H9 (cell line): ENCODE data around the gene RAD50. TPM values are rescaled to one million over a fixed set of nuclear protein-coding genes. Genes with fewer than 3 reads are reported as not detected.
A peak's percentile ranks its signal among the peaks of the same experiment; 100 is the strongest.

Experiments used
- DNase-seq: peaks from one replicate; pipeline ENCODE4 v3.0.0-alpha.2; 2017
- H2AFZ ChIP-seq: one replicate; pipeline ENCODE4 v1.6.1; 2013; ENCODE audit warnings: mild to moderate bottlenecking, low read length, control low read depth, moderate library complexity
- H2AK5ac ChIP-seq: 2 replicates; pipeline ENCODE4 v1.6.1; 2013; ENCODE audit warnings: low read length, control low read depth, mixed read lengths; ENCODE audit not compliant: insufficient read length
- H2BK120ac ChIP-seq: one replicate; pipeline ENCODE4 v1.6.1; 2013; ENCODE audit warnings: low read depth, mild to moderate bottlenecking, low read length, control low read depth, inconsistent platforms; ENCODE audit not compliant: poor library complexity, severe bottlenecking
- H2BK12ac ChIP-seq: 2 replicates; pipeline ENCODE4 v1.6.1; 2013; ENCODE audit warnings: low read length, control low read depth, mixed read lengths, low read depth; ENCODE audit not compliant: insufficient read length
- H2BK15ac ChIP-seq: 2 replicates; pipeline ENCODE4 v1.6.1; 2013; ENCODE audit warnings: low read depth, low read length, control low read depth
- H2BK20ac ChIP-seq: one replicate; pipeline ENCODE4 v1.6.1; 2013; ENCODE audit warnings: low read depth, mild to moderate bottlenecking, low read length, control low read depth, inconsistent platforms; ENCODE audit not compliant: poor library complexity, severe bottlenecking
- H2BK5ac ChIP-seq: 2 replicates; pipeline ENCODE4 v1.6.1; 2013; ENCODE audit warnings: low read length, control low read depth, mixed read lengths; ENCODE audit not compliant: insufficient read length
- H3K14ac ChIP-seq: 2 replicates; pipeline ENCODE4 v1.6.1; 2013; ENCODE audit warnings: low read length, control low read depth; ENCODE audit not compliant: insufficient read depth
- H3K18ac ChIP-seq: 2 replicates; pipeline ENCODE4 v1.6.1; 2013; ENCODE audit warnings: low read depth, mild to moderate bottlenecking, mixed read lengths, low read length, control low read depth; ENCODE audit not compliant: insufficient read length
- H3K23ac ChIP-seq: 2 replicates; pipeline ENCODE4 v1.6.1; 2013; ENCODE audit warnings: low read length, control low read depth, mixed read lengths, low read depth; ENCODE audit not compliant: insufficient read length
- H3K23me2 ChIP-seq: 2 replicates; pipeline ENCODE4 v1.6.1; 2013; ENCODE audit warnings: low read depth, mild to moderate bottlenecking, mixed read lengths, low read length, control low read depth; ENCODE audit not compliant: insufficient read length, poor library complexity, severe bottlenecking
- H3K27ac ChIP-seq: 2 replicates; pipeline ENCODE4 v1.5.1; 2013; ENCODE audit warnings: low read length, control low read depth, mixed read lengths, low read depth; ENCODE audit not compliant: insufficient read length
- H3K27me3 ChIP-seq: 2 replicates; pipeline ENCODE4 v1.6.1; 2013; ENCODE audit warnings: low read length, control low read depth, inconsistent platforms; ENCODE audit not compliant: insufficient read depth
- H3K4ac ChIP-seq: 2 replicates; pipeline ENCODE4 v1.6.1; 2013; ENCODE audit warnings: low read depth, mild to moderate bottlenecking, control low read depth, inconsistent platforms, low read length, moderate library complexity
- H3K4me1 ChIP-seq: 2 replicates; pipeline ENCODE4 v1.6.1; 2013; ENCODE audit warnings: low read length, control low read depth, inconsistent platforms; ENCODE audit not compliant: insufficient read depth
- H3K4me2 ChIP-seq: 2 replicates; pipeline ENCODE4 v1.6.1; 2013; ENCODE audit warnings: low read length, control low read depth, mixed read lengths; ENCODE audit not compliant: insufficient read length, insufficient read depth
- H3K56ac ChIP-seq: 2 replicates; pipeline ENCODE4 v1.6.1; 2013; ENCODE audit warnings: low read depth, mild to moderate bottlenecking, mixed read lengths, low read length, control low read depth; ENCODE audit not compliant: insufficient read length
- H3K79me1 ChIP-seq: 2 replicates; pipeline ENCODE4 v1.6.1; 2013; ENCODE audit warnings: low read depth, mild to moderate bottlenecking, moderate library complexity, low read length, control low read depth, inconsistent platforms; ENCODE audit not compliant: insufficient read depth, poor library complexity, severe bottlenecking
- H3K79me2 ChIP-seq: 2 replicates; pipeline ENCODE4 v1.6.1; 2013; ENCODE audit warnings: low read length, control low read depth, inconsistent platforms; ENCODE audit not compliant: insufficient read depth
- H3K9ac ChIP-seq: 2 replicates; pipeline ENCODE4 v1.6.1; 2013; ENCODE audit warnings: low read length, control low read depth, mixed read lengths; ENCODE audit not compliant: insufficient read length; ENCODE audit errors: extremely low read depth
- H3K9me3 ChIP-seq: one replicate; pipeline ENCODE4 v1.6.1; 2013; ENCODE audit warnings: low read depth, low read length, inconsistent platforms; ENCODE audit not compliant: control insufficient read depth
- H3T11ph ChIP-seq: one replicate; pipeline ENCODE4 v1.6.1; 2013; ENCODE audit warnings: mild to moderate bottlenecking, low read length, control low read depth, inconsistent platforms
- H4K20me1 ChIP-seq: one replicate; pipeline ENCODE4 v1.6.1; 2013; ENCODE audit not compliant: control insufficient read depth, insufficient read length, insufficient read depth
- H4K5ac ChIP-seq: 2 replicates; pipeline ENCODE4 v1.6.1; 2013; ENCODE audit warnings: low read depth, mild to moderate bottlenecking, mixed read lengths, low read length, control low read depth; ENCODE audit not compliant: insufficient read length
- H4K8ac ChIP-seq: replicated peaks from 2 replicates; pipeline ENCODE4 v1.6.1; 2013; ENCODE audit warnings: low read length, control low read depth, mixed read lengths, low read depth; ENCODE audit not compliant: insufficient read length
- H4K91ac ChIP-seq: 2 replicates; pipeline ENCODE4 v1.6.1; 2013; ENCODE audit warnings: low read depth, mild to moderate bottlenecking, moderate library complexity, mixed read lengths, low read length, control low read depth; ENCODE audit not compliant: insufficient read length
- H3K27ac Mint-ChIP-seq, 3 experiments: 2 replicates in 2 of 3; 3 replicates in 1 of 3; pipeline ENCODE4 v1.8.0; 2020 to 2021; ENCODE audit warnings: mixed read lengths in 3 of 3, mild to moderate bottlenecking in 1 of 3, moderate library complexity in 1 of 3
- H3K27me3 Mint-ChIP-seq: 2 replicates; pipeline ENCODE4 v1.8.0; 2021; ENCODE audit warnings: low read depth, mild to moderate bottlenecking, moderate library complexity, mixed read lengths
- H3K36me3 Mint-ChIP-seq, 3 experiments: 2 replicates in 2 of 3; 3 replicates in 1 of 3; pipeline ENCODE4 v1.8.0; 2020 to 2021; ENCODE audit warnings: low read depth in 3 of 3, mixed read lengths in 3 of 3; ENCODE audit not compliant: insufficient read depth in 1 of 3
- H3K4me1 Mint-ChIP-seq, 2 experiments: 2 replicates each; pipeline ENCODE4 v1.8.0; 2020; ENCODE audit warnings: mixed read lengths in 2 of 2
- H3K4me3 Mint-ChIP-seq, 2 experiments: 2 replicates in 1 of 2; 3 replicates in 1 of 2; pipeline ENCODE4 v1.8.0; 2020 to 2021; ENCODE audit warnings: mild to moderate bottlenecking in 2 of 2, mixed read lengths in 2 of 2, moderate library complexity in 1 of 2
- H3K9me3 Mint-ChIP-seq, 2 experiments: 2 replicates in 1 of 2; 3 replicates in 1 of 2; pipeline ENCODE4 v1.8.0; 2020; ENCODE audit warnings: mild to moderate bottlenecking in 2 of 2, mixed read lengths in 2 of 2, moderate library complexity in 1 of 2
- CTCF ChIP-seq: fragments of 200-600 bp; sonication (generic); conservative IDR thresholded peaks from 3 replicates; pipeline ENCODE4 v1.8.0; 2021; ENCODE audit warnings: antibody characterized with exemption, mild to moderate bottlenecking
- WGBS: extraction: QIAGEN DNeasy Blood & Tissue Kit; methylation state at CpG from one replicate; pipeline ENCODE4 v1.1.7; 2013; ENCODE audit warnings: missing lambda C conversion rate, low lambda C conversion rate, mixed read lengths; ENCODE audit not compliant: insufficient read length; ENCODE audit errors: extremely low coverage; 5-methylcytosine and 5-hydroxymethylcytosine counted together
- total RNA-seq: library from RNA; stranded (reverse); gene quantifications from 2 replicates; pipeline ENCODE4 v1.2.1, GENCODE V29; 2021

The RAD50 gene
- total RNA-seq, 1 experiment from 2014 or later, result 46.1 TPM

- Mint-ChIP-seq H3K9me3 (no peaks in the 10 kb centered on the region), H3K4me1 (peaks cover 4 to 5% of the 10 kb centered on the region in 2 experiments; a peak in 1 of 4 replicates), H3K36me3 (no peaks in the 10 kb centered on the region), H3K4me3 (no peak overlapping the region), H3K27me3 (no peaks in the 10 kb centered on the region; the same call in 1 of the 2 replicates), H3K27ac (no peak overlapping the region)
- H3K18ac ChIP-seq, result no peak overlapping the region
- H3T11ph ChIP-seq, result no peak overlapping the region
- no peak for TF ChIP-seq CTCF
- no peak overlapping the region for H2BK20ac ChIP-seq
- H2BK120ac ChIP-seq, result no peak overlapping the region
- no peak overlapping the region for H3K4me2 ChIP-seq
- no peaks in the 10 kb centered on the region for H3K79me1 ChIP-seq
- H2BK5ac ChIP-seq, result no peak overlapping the region
- no peak overlapping the region for H2AFZ ChIP-seq
- H2BK12ac ChIP-seq, result no peak overlapping the region
- no peaks in the 10 kb centered on the region for H3K9me3 ChIP-seq
- no peak overlapping the region for H3K27ac ChIP-seq
- no peaks in the 10 kb centered on the region for H3K4me1 ChIP-seq
- no peaks in the 10 kb centered on the region for H3K27me3 ChIP-seq
- peaks cover 3% of the 10 kb centered on the region for H4K20me1 ChIP-seq
- no peak overlapping the region for H3K4ac ChIP-seq
- no peak overlapping the region for H3K56ac ChIP-seq
- no CpG with 5 or more reads among the region's 15 CpGs for WGBS
- DNase-seq, result peak; percentile 21
- H4K91ac ChIP-seq, result no peak overlapping the region
- no peak overlapping the region for H2BK15ac ChIP-seq
- no peaks in the 10 kb centered on the region for H3K79me2 ChIP-seq
- no peak overlapping the region for H3K14ac ChIP-seq
- no peaks in the 10 kb centered on the region for H3K23me2 ChIP-seq
- H2AK5ac ChIP-seq, result no peak overlapping the region
- H4K5ac ChIP-seq, result no peak overlapping the region
- no peak overlapping the region for H4K8ac ChIP-seq
- no peak overlapping the region for H3K9ac ChIP-seq
- no peak overlapping the region for H3K23ac ChIP-seq
These were observed 123.1 kb downstream of the RAD50 start for GRCh38 chr5:132679717-132680380.
